Activated CD8-positive, alpha-beta memory T cell treated with anti-CD3 and anti-CD28 coated beads for 48 hours (primary cell): Measurements from ENCODE around the gene IFIT1.
"Not testable (repeated sequence)": the region's sequence is repeated elsewhere in the genome, so short reads cannot be mapped to it uniquely, and the experiment has no call there.

ENCODE experiments used
- DNase-seq, 3 experiments: peaks; one replicate each; pipeline ENCODE4 v3.0.0-alpha.2; 2020; ENCODE audit warnings: low read depth in 2 of 3, low spot score in 2 of 3

IFIT1 gene

GRCh38 chr10:89398003-89398749 is 5.8 kb downstream of the IFIT1 start:
- DNase-seq: no peak

- DNase-seq: no peak
Observed at GRCh38 chr10:89399956-89400355, 7.5 kb downstream of the IFIT1 start.

- DNase-seq: no peak
Observed at GRCh38 chr10:89403043-89403442, 10.6 kb downstream of the IFIT1 start.

- DNase-seq: no peak
Observed at GRCh38 chr10:89404104-89405047, 12.0 kb downstream of the IFIT1 start.

GRCh38 chr10:89406178-89406577 is 13.8 kb downstream of the IFIT1 start:
- DNase-seq: not testable (repeated sequence)

GRCh38 chr10:89407792-89408191 is 15.4 kb downstream of the IFIT1 start:
- not testable (repeated sequence) for DNase-seq

- DNase-seq: not testable (repeated sequence)
Observed at GRCh38 chr10:89409282-89409681, 16.9 kb downstream of the IFIT1 start.

GRCh38 chr10:89410551-89410950 is 18.1 kb downstream of the IFIT1 start:
- not testable (repeated sequence) for DNase-seq

GRCh38 chr10:89411135-89411534 is 18.7 kb downstream of the IFIT1 start:
- not testable (repeated sequence) for DNase-seq

GRCh38 chr10:89412276-89412675 is 19.9 kb downstream of the IFIT1 start:
- DNase-seq: not testable (repeated sequence)

GRCh38 chr10:89413398-89413912 is 21.0 kb downstream of the IFIT1 start:
- DNase-seq: no peak

GRCh38 chr10:89414146-89414878 is 21.9 kb downstream of the IFIT1 start, which contains the start of gene IFIT5:
TSS of gene IFIT5 (plus strand) at chr10:89414568. CDS start at chr10:89414799, 231 bp downstream.
- peak in 2 of 3 experiments; percentile 42 to 50 for DNase-seq

GRCh38 chr10:89414879-89415821 is 22.7 kb downstream of the IFIT1 start:
- DNase-seq: peak in 1 of 3 experiments; percentile 9

GRCh38 chr10:89416465-89416864 is 24.0 kb downstream of the IFIT1 start:
- no peak for DNase-seq

- DNase-seq: no peak
Observed at GRCh38 chr10:89419548-89419947, 27.1 kb downstream of the IFIT1 start.

GRCh38 chr10:89421018-89421476 is 28.6 kb downstream of the IFIT1 start:
- no peak for DNase-seq

GRCh38 chr10:89425000-89425399 is 32.6 kb downstream of the IFIT1 start:
- DNase-seq: no peak

- no peak for DNase-seq
Observed at GRCh38 chr10:89426230-89426868, 33.9 kb downstream of the IFIT1 start.

GRCh38 chr10:89427629-89428028 is 35.2 kb downstream of the IFIT1 start:
- DNase-seq: no peak
